Fibroblast of the conjunctiva (primary cell): ENCODE measurements around the gene IFIT2.
"Not testable (repeated sequence)": the region's sequence is repeated elsewhere in the genome, so short reads cannot be mapped to it uniquely, and the experiment has no call there.

ENCODE experiments used
- DNase-seq: peaks from one replicate; pipeline ENCODE4 v3.0.0-alpha.2; 2010; ENCODE audit warnings: low read depth

IFIT2 gene

DNA sequence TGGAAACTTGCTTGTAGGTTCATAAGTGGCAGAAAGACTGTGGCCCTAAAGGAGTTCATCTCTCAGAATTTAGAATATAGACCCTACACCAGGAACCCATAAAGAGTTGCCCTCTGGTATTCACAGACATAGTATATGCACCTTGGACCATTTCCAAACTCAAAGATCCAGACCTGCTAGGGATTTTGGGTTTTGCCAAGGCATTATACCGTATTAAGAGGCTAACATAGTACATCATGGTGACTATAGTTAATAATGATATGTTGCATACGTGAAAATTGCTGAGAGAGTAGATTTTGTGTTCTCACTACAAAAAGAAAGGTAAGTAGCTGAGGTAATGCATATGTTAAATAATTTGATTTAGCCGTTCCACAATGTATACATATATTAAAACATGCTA is 39.8 kb downstream of the IFIT2 start:
- no peak for DNase-seq

DNA sequence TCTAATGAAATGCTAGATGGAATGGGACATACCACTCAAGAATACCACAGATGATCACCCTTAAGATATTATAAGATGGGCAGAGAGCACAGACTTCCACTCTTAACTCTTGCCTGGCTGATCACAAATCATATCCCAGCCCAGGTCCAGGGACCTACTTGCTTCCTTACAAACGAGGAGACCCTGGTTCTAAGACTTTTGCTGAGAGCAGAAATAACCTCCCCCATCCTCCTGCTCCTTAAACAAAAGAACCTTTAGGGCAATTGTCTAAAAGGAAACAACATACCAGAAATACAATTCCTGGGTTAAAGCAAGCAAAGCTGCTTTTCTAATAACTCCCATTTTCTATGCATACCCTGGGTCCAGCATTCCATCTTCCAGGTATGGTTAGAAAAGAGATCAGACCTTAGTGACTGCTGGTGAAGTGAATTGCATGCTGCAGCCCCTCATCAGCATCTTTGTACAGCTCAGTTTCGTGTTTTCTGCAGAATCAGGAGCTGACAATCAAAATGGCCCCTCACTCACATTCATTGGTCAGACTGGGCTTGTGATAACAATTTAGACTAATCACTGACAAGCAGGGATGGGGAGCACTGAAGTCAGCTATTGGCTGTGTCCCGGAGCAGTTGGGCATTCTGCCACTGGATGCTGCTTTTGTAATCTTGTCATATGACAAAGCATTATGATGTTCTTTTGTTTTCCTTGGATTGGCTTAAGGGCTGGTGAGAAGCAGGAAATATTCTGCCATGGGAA is 40.5 kb downstream of the IFIT2 start:
- DNase-seq, result peak; percentile 88

DNA sequence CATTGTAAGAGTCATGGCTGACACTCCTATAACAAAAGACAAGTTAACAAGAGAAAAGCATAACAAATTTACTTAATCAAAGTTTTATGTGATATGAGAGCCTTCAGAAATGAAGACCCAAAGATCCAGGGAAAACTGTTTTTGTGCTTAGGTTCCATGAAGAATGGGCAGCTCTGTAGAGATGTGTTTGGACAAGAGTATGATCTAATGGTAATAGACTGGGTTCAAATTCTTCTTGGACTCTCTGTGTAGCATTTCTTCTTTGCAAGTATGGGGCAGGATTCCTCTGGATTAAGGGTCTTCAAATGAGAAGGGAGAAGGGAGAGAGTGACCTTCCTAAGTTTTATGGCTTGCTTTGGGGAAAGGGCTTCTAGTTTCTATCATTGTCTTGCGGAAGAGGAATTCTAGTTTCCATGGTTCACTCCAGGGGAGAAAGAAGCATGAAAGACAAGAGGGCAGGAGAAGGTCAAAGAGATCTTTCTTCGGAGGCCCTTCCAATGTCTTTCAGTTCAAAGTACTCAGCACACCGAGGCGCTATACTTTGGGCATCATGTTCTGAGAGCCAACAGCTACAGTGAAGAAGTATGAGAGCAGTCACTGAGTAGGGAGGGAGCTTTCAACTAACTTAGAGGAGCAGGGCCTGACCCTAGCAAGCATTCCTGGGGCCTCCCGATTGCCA is 41.4 kb downstream of the IFIT2 start:
- no peak for DNase-seq

DNA sequence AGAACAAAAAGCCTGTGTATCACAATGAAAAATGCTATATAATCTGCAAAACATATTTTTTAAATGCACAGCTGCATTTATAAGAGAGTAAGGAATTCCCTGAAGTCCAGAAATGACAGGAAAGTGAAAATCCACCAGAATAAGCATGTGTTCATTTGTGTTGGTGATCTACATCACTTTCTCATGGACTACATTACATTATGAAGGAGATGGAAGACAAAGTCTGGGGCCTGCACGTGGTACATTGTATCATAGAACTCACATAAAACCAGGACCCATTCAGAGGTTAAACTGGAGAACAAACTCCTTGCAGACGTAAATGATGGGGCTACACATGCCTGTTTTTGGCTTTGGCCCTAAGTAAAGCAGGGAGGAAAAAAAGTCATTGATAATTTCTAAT is 42.3 kb downstream of the IFIT2 start:
- DNase-seq, result no peak

DNA sequence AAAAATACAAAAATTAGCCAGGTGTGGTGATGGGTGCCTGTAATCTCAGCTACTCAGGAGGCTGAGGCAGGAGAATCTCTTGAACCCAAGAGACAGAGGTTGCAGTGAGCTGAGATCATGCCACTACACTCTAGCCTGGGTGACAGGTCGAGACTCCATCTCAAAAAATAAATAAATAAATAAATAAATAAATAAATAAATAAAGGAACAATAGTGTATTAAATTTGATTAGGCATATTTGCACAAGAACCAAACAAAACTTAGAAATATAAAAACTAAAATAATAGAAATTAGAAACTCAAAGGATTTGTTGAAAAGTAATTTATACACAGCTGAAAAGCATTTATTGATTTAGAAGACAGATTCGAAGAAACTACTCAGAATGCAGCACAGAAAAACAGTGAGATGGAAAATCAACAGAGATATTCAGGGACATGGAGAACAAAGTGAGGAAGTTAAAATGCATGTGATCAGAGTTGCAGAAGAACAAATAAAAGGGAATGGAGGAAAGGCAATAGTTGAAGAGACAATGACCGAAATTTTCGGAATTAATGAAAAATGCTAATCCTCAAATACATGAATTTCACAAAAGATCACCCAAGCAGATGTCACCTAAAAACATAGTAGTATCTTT is 43.6 kb downstream of the IFIT2 start:
- DNase-seq, result no peak

DNA sequence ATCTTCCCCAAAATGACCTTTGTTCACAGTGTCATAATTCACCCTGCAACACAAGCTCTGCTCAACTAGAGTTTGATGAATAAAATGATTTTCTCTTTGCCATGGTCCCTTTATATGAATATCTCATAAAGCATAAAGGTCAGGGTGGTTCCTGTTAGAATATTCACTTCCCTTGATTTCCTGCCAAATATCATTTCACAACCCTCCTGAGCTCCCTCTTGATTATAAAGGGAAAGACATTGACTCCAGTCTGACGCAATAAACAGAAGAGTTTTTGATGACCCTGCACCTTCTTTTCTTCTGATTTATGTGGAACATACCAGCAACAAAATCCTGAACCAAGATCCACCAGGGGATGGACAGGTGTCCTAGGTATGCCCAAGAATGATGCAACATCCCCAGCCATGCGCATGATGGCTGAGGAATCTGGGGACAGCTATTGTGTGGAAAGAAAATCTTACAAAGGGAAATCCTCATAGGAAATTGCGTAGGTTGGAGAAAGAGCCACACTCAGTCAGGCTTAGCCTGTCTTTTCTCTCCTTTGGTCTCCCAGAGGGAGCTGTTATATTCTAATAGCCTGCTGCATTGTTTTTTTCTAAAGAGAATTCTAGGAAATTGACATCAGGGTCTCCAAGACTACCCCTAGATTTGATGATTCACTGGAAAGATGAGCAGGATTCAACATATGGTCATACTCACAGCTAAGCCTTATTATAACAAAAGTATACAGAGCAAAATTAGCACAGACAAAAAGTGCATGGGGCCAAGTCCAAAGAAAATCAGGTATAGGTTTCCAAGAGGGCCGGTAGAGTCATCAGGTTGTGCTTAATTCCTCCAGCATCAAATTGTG is 44.8 kb downstream of the IFIT2 start:
- DNase-seq, result no peak

DNA sequence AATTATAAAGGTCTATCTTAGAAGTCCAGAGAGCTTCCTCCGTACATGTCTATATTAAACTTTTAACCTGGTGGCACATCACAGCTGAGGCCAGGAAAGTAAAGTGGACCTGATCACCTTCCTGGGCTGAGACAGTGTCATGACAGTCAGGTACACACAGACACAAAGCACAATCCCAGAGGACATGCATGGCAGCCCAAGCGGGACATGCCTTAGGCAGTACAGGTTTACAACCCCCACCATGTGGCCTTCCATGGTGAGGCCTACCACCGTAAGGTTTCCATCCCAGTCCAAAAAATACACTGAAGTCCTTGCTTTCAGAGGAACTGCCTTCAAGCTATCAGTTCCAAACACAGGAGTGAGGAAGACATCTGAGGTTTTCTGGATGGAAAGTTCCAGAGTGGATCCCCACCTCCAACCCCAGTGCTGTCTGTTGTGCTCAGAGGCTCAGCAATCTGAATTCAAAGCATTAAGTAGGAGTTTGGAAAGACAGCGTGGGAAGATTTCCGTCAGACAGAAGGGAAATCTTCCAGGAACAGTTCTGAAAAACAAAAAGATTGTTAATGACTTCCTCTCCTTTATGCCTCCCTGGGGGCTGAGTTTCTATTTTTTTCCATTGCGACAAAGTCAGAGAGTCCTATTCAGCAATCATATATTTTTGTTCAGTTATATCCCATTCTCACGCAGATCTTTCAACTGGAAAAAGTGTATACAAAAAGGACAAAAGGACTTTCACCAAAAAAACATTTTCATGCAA is 46.0 kb downstream of the IFIT2 start:
- no peak for DNase-seq

DNA sequence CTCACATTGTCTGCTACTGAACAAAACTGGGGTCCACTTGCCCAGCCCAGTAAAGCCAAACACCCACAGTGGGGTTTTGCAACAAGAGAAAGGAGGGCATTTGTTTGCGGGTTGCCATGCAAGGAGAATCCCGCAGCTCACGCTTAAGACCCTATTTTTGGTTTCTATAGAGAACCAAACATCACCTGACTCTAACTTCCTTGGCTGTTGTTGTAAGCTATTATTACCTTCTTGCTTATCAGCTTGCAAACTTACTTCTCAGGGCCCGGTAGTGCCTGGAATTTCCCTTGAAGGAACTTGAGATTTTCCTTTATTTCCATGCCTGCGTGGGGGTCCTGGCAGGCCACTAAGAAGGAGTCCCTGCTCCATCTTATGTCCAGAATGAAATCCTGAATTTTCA is 46.6 kb downstream of the IFIT2 start:
- no peak for DNase-seq

DNA sequence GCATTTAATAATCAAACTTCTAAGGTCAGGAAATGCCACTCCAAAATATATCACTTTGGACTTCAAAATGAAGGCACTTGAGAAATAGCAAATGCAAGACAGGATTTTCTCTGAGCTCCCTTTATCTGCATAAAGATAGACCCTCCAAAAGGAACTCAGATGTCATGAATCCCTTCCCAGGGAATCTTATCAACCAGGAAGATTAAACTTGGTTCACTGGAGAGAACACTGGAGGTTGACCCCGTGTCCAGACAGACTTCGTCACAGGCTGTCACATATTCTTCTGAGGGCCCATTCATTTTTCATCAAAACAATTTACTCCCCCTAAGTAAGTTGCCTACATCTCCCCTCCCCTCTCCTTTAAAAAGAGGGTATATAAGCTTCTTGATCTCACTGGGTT is 47.1 kb downstream of the IFIT2 start:
- DNase-seq, result no peak

DNA sequence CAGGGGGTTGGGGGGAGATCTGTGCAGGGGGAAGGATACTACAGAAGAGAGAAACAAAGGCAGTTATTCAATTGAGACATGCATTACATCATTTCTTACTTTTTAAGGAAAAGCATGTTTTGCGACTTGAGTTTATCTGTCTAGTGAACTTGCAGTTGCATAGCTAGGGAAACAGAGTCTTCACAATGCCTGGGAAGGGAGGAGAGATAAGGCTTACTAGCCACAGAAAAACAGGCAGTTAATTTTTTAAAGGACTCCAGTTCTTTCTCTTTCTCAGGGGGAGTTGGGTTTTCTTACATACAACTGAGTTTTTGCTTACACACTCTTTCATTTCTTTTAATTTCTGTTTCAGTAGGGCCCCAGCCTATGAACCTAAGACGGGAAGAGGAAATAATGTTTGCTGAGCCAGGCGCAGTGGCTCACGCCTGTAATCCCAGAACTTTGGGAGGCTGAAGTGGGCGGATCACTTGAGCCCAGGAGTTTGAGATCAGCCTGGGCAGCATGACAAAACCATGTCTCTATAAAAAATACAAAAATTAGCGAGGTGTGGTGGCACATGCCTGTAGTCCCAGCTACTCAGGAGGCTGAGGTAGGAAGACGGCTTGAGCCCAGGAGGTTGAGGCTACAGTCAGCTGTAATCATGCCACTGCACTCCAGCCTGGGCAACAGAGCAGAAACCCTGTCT is 48.9 kb downstream of the IFIT2 start:
- not testable (repeated sequence) for DNase-seq

DNA sequence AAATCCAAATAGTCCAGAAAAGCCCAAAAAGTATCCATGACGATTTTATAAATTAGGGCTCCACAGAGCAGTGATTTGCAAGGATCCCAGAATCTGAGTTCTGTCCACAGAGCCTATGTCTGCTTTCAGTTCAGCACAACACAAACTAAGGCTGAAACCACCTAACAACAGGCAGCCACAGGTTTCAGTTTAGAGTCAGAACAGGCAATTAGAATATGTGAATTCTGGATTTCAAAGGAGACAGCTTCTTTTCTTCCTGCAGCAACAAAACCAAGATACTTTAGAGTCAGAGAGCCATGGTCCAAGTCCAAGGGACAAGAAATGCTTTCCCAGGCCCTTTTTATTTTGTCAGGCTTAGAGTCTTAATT is 49.5 kb downstream of the IFIT2 start:
- DNase-seq, result no peak

DNA sequence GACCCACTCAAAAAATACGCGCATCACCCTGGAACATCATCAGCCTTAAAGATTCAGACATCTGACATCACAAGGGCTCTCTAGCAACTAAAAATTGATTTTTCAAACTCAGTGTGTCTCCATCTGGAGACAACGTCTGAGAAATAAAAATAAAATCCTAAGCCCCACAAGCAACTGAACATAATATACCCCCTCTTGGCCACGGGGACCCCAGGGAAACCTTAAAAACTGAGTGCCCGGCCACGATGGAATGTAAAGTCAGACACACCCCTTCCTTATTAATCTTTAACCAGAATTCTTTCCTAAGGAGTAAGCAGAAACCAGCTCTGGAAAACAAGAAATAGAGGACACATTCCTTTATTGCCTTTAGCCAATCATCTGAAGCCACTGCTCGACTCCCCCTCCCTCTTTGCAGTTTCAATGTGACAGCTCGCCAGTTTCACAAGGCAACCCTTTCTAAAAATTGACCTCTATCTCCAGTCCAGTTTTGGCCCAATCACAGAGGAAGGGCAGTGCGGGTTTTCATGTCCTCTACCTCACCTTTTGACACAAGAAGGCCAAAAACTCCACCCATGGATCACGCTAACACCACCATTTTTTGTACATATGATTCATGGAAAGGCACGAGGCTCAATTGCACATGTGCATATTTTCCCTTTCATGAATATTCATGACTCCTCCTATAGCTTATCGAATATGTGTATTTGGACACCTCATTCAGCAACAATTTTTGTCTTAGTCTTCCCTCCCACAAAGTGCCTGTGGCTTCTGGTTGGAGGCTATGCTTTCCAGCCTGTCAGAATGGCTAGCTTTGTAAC is 50.1 kb downstream of the IFIT2 start:
- DNase-seq, result peak; percentile 94

DNA sequence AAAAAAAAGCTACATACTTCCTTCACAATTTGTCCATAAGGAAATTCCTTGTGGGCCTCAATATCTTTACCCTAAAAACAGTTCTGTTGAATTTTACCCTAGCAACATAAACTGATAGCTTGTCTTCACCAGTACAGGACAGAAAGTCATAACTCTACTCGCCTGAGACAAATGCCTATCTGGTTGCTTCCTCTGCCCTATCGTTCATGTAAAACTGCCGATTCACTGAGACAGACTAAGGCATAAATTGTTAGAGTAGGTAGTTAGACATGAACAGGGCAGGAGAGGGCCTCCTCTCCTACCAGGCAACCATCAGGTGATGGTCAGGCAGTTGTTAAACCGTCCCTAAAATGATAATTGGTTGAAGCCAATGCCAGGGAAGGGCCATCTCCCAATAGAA is 51.0 kb downstream of the IFIT2 start:
- DNase-seq, result no peak

DNA sequence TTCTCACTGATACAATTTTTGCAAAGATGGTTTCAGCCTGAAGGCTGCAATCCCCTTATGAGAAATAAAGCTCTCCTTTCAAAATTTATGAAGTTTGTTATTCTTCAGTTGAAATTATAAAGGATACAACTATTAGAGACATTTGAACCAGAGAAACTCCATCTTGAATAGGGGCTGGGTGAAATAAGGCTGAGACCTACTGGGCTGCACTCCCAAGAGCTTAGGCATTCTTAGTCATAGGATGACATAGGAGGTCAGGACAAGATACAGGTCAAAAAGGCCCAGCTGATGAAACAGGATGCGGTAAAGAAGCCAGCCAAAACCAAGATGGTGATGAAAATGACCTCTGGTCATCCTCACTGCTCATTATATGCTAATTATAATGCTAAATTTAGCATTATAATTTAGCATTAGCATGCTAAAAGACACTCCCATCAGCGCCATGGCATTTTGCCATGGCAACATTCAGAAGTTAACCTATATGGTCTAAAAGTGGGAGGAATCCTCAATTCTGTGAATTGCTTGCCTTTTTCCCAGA is 53.6 kb downstream of the IFIT2 start:
- DNase-seq, result no peak

DNA sequence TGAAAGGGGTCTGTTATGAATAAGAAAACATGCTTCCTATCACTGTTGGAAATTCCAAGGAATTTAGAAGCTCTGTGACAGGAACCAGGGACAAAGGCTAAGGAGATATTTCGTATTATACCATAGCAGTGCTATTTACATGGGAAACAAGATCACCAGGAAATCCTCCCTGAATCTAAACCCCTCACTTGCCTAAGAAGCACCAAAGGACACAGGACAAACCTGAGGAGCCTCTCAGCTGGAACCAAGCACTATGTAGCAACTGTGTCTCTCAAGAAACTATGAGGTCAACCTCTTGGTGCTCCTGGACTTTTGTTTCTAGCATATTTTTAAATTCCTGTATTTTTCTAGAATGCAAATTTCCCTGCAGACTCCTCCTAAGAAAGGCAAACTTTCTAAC is 55.2 kb downstream of the IFIT2 start:
- no peak for DNase-seq

DNA sequence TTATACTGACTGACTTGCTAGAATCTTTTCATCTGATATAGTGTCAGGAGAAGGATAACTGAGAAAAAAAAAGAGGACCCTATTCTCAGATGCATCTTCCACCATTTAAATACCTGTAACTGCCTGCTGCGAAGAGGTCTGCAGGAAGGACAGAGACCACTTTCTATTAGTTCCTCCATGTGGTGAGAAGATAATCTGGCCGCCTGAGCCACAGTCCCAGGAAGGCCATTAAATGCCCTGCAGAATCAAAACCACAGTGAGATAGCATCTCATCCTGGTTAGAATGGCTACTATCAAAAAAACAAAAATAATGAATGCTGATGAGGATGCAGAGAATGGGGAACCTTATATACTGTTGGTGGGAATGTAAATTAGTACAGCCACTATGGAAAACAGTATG is 56.1 kb downstream of the IFIT2 start:
- DNase-seq, result no peak
